Smooth muscle cell (in vitro differentiated cells): ENCODE measurements around the gene TCF7. TPM values are rescaled to one million over a fixed set of nuclear protein-coding genes. Genes with fewer than 3 reads are reported as not detected.

Experiments
- DNase-seq: peaks from one replicate; lab custom pipeline; 2025; ENCODE audit not compliant: unreplicated experiment; lab: John Stamatoyannopoulos, UW
- H2AFZ ChIP-seq: fragments of 200-600 bp; sonication (generic); 2 replicates; pipeline ENCODE4 v1.6.0; 2016; ENCODE audit warnings: antibody characterized with exemption, low read depth, mild to moderate bottlenecking
- H3F3A ChIP-seq: fragments of 200-600 bp; sonication (generic); 2 replicates; pipeline ENCODE4 v1.6.0; 2017; ENCODE audit warnings: antibody characterized with exemption, low read depth
- H3K27ac ChIP-seq: fragments of 200-600 bp; sonication (generic); 2 replicates; pipeline ENCODE4 v1.5.1; 2016; ENCODE audit warnings: low read depth, mild to moderate bottlenecking
- H3K27me3 ChIP-seq: fragments of 200-600 bp; sonication (generic); 2 replicates; pipeline ENCODE4 v1.6.1; 2016; ENCODE audit warnings: low read depth, mild to moderate bottlenecking
- H3K36me3 ChIP-seq: fragments of 200-600 bp; sonication (generic); 2 replicates; pipeline ENCODE4 v1.5.1; 2016; ENCODE audit warnings: low read depth
- H3K4me1 ChIP-seq: fragments of 200-600 bp; sonication (generic); 2 replicates; pipeline ENCODE4 v1.5.1; 2016; ENCODE audit warnings: low read depth
- H3K4me2 ChIP-seq: fragments of 200-600 bp; sonication (generic); 2 replicates; pipeline ENCODE4 v1.6.0; 2016; ENCODE audit warnings: mild to moderate bottlenecking
- H3K4me3 ChIP-seq: fragments of 200-600 bp; sonication (generic); 2 replicates; pipeline ENCODE4 v1.5.1; 2016; ENCODE audit warnings: mild to moderate bottlenecking
- H3K79me2 ChIP-seq: fragments of 200-600 bp; sonication (generic); 2 replicates; pipeline ENCODE4 v1.6.0; 2016; ENCODE audit warnings: low read depth, mild to moderate bottlenecking
- H3K9ac ChIP-seq: fragments of 200-600 bp; sonication (generic); 2 replicates; pipeline ENCODE4 v1.6.0; 2016; ENCODE audit warnings: low read depth
- H3K9me3 ChIP-seq: fragments of 200-600 bp; sonication (generic); replicated peaks from 2 replicates; pipeline ENCODE4 v1.5.1; 2016; ENCODE audit warnings: low read depth
- H4K20me1 ChIP-seq: fragments of 200-600 bp; sonication (generic); 2 replicates; pipeline ENCODE4 v1.6.0; 2016; ENCODE audit warnings: low read depth
- WGBS: methylation state at CpG from one replicate; pipeline ENCODE4 v1.1.7; 2016; ENCODE audit warnings: low lambda C conversion rate; 5-methylcytosine and 5-hydroxymethylcytosine counted together
- polyA plus RNA-seq: library from polyadenylated mRNA; unstranded; fragments of >200 nt; fragmentation: Nextera tagmentation; extraction: Ambion mirVana; gene quantifications from 2 replicates; pipeline ENCODE4 v1.2.1, GENCODE V29; 2016
- total RNA-seq: library from RNA; depleted of rRNA; stranded (reverse); fragments of >200 nt; gene quantifications from 2 replicates; pipeline ENCODE4 v1.2.3, GENCODE V29; 2014
- TF ChIP-seq, protein P1 (sequence below): fragments of 200-600 bp; sonication (generic); IDR thresholded peaks from 2 replicates; pipeline ENCODE4 v1.5.1; 2017; ENCODE audit warnings: borderline replicate concordance, mild to moderate bottlenecking, antibody characterized with exemption; ENCODE audit not compliant: insufficient read depth, poor library complexity, severe bottlenecking

The TCF7 gene
- total and polyA plus RNA-seq, 2 experiments from 2014 or later, result 1.8 to 3.4 TPM

DNA sequence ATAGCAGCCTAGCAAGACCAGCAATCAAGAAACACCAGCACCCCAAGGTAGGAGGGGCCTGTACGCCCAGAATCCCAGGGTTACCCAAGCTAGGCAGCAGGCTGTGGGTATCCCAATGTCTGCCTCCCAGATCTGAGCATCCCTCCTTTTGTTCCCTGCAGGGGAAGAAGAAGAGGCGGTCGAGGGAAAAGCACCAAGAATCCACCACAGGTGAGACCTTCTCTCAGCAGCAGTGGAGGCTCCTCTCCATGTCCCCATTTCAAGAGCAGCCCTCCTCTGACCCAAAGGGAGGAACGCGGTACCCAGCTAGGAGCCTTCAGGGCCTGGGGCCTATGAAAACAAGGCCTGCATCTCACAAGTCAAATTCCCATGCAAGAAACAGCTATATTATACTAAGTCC lies 28.9 kb downstream of the TCF7 start:
- no peak overlapping the region for H3K4me3 ChIP-seq
- no peak overlapping the region for H3K27ac ChIP-seq
- peaks cover 8% of the 10 kb centered on the region for H3K79me2 ChIP-seq
- peaks cover 100% of the 10 kb centered on the region for H4K20me1 ChIP-seq
- no peaks in the 10 kb centered on the region for H3F3A ChIP-seq
- H3K4me2 ChIP-seq, result no peak overlapping the region
- TF ChIP-seq, protein P1, sequence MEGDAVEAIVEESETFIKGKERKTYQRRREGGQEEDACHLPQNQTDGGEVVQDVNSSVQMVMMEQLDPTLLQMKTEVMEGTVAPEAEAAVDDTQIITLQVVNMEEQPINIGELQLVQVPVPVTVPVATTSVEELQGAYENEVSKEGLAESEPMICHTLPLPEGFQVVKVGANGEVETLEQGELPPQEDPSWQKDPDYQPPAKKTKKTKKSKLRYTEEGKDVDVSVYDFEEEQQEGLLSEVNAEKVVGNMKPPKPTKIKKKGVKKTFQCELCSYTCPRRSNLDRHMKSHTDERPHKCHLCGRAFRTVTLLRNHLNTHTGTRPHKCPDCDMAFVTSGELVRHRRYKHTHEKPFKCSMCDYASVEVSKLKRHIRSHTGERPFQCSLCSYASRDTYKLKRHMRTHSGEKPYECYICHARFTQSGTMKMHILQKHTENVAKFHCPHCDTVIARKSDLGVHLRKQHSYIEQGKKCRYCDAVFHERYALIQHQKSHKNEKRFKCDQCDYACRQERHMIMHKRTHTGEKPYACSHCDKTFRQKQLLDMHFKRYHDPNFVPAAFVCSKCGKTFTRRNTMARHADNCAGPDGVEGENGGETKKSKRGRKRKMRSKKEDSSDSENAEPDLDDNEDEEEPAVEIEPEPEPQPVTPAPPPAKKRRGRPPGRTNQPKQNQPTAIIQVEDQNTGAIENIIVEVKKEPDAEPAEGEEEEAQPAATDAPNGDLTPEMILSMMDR, result no peak
- no peaks in the 10 kb centered on the region for H3K4me1 ChIP-seq
- H3K36me3 ChIP-seq, result no peaks in the 10 kb centered on the region
- 100% methylated on average over 5 of the region's 5 CpGs for WGBS
- no peak for DNase-seq
- H2AFZ ChIP-seq, result no peak overlapping the region
- H3K9ac ChIP-seq, result no peak overlapping the region
- no peaks in the 10 kb centered on the region for H3K9me3 ChIP-seq
- H3K27me3 ChIP-seq, result no peaks in the 10 kb centered on the region

DNA sequence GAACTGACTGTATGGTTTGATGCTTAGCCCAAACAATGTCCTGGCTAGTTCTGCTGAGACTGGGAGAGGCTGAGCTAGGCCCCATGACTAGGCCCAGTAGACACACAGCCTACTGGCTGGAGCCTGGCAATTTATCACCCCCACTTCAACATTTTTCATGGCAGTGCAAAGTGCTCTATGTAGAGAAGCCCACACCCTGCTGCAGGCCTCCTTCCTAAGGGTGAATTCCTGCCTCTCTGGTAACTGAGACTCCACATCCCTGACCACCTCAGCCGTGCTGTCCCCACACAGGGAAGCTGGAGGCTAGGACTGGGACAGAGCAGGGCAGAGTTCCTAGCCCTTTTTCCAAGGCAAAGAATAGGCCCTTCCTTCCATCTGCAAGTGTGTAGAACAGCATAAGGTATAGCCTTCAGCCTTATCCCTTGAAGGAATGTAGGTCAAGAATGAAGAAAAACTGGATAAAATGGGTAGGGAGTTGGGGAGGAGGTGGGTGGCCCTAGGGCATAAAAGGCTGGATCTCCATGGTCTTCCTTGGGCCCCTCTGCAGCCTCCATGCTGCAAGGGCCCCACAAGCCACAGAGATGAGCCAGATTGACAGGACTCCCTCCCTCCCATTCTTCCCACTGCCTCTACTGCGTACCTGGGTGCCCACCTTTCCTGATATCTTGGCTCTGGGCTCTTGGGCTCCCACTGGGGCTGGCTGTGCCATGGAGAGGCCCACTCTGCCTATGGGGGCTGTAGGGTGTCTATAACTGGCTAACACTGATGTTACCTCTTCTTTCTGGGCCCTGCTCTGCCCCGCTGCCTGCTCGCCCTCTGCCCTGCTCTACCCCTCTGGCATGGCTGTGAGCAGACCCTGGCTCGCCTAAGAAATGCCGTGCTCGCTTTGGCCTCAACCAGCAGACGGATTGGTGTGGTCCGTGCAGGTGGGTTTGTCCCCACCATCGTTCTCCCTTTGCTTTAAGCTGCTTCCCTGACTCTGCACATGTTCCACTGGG lies 29.8 kb downstream of the TCF7 start:
- TF ChIP-seq, protein P1, result no peak
- WGBS, result 91% methylated on average over 10 of the region's 10 CpGs
- no peak overlapping the region for H3K27ac ChIP-seq

DNA sequence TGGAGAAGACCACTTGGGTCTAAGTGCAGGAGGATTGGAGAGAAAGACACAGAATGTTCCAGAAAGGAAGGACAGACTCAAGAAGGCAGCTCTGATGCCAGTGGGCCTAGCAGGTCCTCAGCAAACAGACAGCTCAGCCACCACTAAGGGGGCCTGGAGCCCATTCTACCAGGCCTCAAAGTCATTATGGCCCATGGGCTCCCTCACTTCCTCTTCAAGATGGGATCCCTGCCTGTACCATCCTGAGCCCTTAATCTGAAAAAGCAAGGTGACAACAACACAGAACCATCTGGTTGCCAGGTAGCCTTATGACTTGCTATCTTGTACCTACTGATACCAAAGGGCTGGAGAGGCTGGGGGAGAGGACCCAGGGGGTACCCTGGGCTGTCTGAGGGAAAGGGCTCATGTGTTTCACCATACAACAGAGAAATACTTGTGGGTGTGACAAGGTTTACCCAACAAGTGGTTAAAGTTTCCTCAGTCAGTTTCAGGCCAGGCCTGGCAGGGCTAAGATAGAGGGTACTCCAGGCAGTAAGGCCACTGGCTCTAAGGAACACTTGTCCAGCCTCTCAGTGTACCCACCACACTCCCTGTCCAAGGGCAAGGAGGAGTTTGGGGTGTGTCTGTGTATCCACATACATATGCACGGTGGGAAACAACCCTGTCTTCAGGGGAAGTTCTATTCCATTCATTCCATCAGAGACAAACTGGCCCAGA lies 30.7 kb downstream of the TCF7 start:
- Histone ChIP-seq H3K27ac (no peak overlapping the region), H3K9ac (no peak overlapping the region), H3K9me3 (no peaks in the 10 kb centered on the region), H3K4me2 (no peak overlapping the region), H2AFZ (no peak overlapping the region), H3F3A (no peaks in the 10 kb centered on the region), H3K36me3 (peaks cover 8% of the 10 kb centered on the region), H3K4me1 (no peaks in the 10 kb centered on the region), H3K79me2 (peaks cover 8% of the 10 kb centered on the region), H4K20me1 (peaks cover 100% of the 10 kb centered on the region), H3K4me3 (no peak overlapping the region), H3K27me3 (no peaks in the 10 kb centered on the region)
- 73% methylated on average over 1 of the region's 1 CpG for WGBS
- no peak for DNase-seq
- TF ChIP-seq, protein P1, result no peak

More for the DNA sequence above, 29.8 kb downstream of the TCF7 start:
- no peaks in the 10 kb centered on the region for H3K9me3 ChIP-seq
- H3K4me2 ChIP-seq, result no peak overlapping the region
- peaks cover 1% of the 10 kb centered on the region for H3K36me3 ChIP-seq
- no peak overlapping the region for H2AFZ ChIP-seq
- H3K9ac ChIP-seq, result no peak overlapping the region
- DNase-seq, result no peak
- no peaks in the 10 kb centered on the region for H3F3A ChIP-seq
- no peaks in the 10 kb centered on the region for H3K27me3 ChIP-seq
- no peaks in the 10 kb centered on the region for H3K4me1 ChIP-seq
- H3K4me3 ChIP-seq, result no peak overlapping the region
- peaks cover 8% of the 10 kb centered on the region for H3K79me2 ChIP-seq
- peaks cover 100% of the 10 kb centered on the region for H4K20me1 ChIP-seq
